Common myeloid progenitor, CD34-positive (primary cell): ENCODE data around the gene SLC15A3. TPM values are rescaled to one million over a fixed set of nuclear protein-coding genes. Genes with fewer than 3 reads are reported as not detected.

Experiments used
- CTCF ChIA-PET: fragments of 350-600 bp; sonication (Branson Sonifier 250); formaldehyde crosslinking; loops from one replicate; lab custom pipeline; 2021; ENCODE audit warnings: antibody characterized with exemption; lab: Charles Lee
- POLR2A ChIA-PET: fragments of 350-600 bp; sonication (Branson Sonifier 250); formaldehyde crosslinking; loops from one replicate; lab custom pipeline; 2021; ENCODE audit warnings: antibody characterized with exemption; lab: Charles Lee
- DNase-seq, 3 donors: peaks; one replicate each; pipeline versions ENCODE4 v3.0.0 to v3.0.0-alpha.2; 2013
- H3K27ac ChIP-seq, 2 experiments: 1 replicate in 1 of 2; 2 replicates in 1 of 2; pipeline ENCODE4 v1.7.0; 2013; ENCODE audit warnings: inconsistent platforms in 2 of 2, low read length in 2 of 2, mild to moderate bottlenecking in 2 of 2, low read depth in 1 of 2, moderate library complexity in 1 of 2; ENCODE audit not compliant: severe bottlenecking in 2 of 2, insufficient read depth in 1 of 2, poor library complexity in 1 of 2
- H3K27me3 ChIP-seq, 5 experiments: replicated peaks in 2 of 5; 1 replicate in 3 of 5; 2 replicates in 2 of 5; pipeline versions ENCODE4 v1.6.1 to v1.7.0; 2013; ENCODE audit warnings: low read length in 4 of 5, mild to moderate bottlenecking in 2 of 5, moderate library complexity in 2 of 5, inconsistent platforms in 1 of 5; ENCODE audit not compliant: insufficient read depth in 5 of 5, control insufficient read depth in 4 of 5
- H3K36me3 ChIP-seq, 4 experiments: 1 replicate in 2 of 4; 2 replicates in 2 of 4; pipeline versions ENCODE4 v1.6.1 to v1.7.0; 2013; ENCODE audit warnings: low read length in 3 of 4, control low read depth in 1 of 4, mild to moderate bottlenecking in 1 of 4; ENCODE audit not compliant: control insufficient read depth in 4 of 4, insufficient read depth in 4 of 4
- H3K4me1 ChIP-seq, 4 experiments: 1 replicate in 3 of 4; 2 replicates in 1 of 4; pipeline versions ENCODE4 v1.6.1 to v1.7.1; 2013; ENCODE audit warnings: low read length in 3 of 4, mild to moderate bottlenecking in 3 of 4, control low read depth in 1 of 4, inconsistent platforms in 1 of 4, moderate library complexity in 1 of 4; ENCODE audit not compliant: control insufficient read depth in 4 of 4, insufficient read depth in 4 of 4; ENCODE audit errors: control extremely low read depth in 1 of 4
- H3K4me3 ChIP-seq, 7 experiments: 1 replicate in 4 of 7; 2 replicates in 3 of 7; pipeline versions ENCODE4 v1.5.1 to v1.7.0; 2013; ENCODE audit warnings: mild to moderate bottlenecking in 7 of 7, low read length in 6 of 7, moderate library complexity in 6 of 7, inconsistent platforms in 2 of 7, low read depth in 2 of 7, control low read depth in 1 of 7; ENCODE audit not compliant: insufficient read depth in 4 of 7, control insufficient read depth in 1 of 7; ENCODE audit errors: extremely low read depth in 1 of 7
- H3K9me3 ChIP-seq, 5 experiments: 1 replicate in 4 of 5; 2 replicates in 1 of 5; pipeline versions ENCODE4 v1.6.1 to v1.7.1; 2013; ENCODE audit warnings: low read length in 4 of 5, mild to moderate bottlenecking in 2 of 5, inconsistent platforms in 1 of 5, low read depth in 1 of 5, moderate library complexity in 1 of 5; ENCODE audit not compliant: control insufficient read depth in 4 of 5, insufficient read depth in 2 of 5; ENCODE audit errors: control extremely low read depth in 1 of 5
- WGBS: methylation state at CpG from one replicate; pipeline ENCODE4 v1.1.5; 2013; ENCODE audit not compliant: insufficient coverage; 5-methylcytosine and 5-hydroxymethylcytosine counted together
- polyA plus RNA-seq: library from polyadenylated mRNA; unstranded; fragments of 120-200 nt; gene quantifications from one replicate; pipeline ENCODE4 v1.2.1, GENCODE V29; 2013

SLC15A3 gene
- polyA plus RNA-seq = 2.0 TPM

- no peaks in the 10 kb centered on the region for H3K36me3 ChIP-seq
- CTCF ChIA-PET = interaction anchor here (1.4 kb wide), 1 partner anchor 11 kb away, joined by 4 read pairs; no protein-coding TSS in a partner anchor
- peak; percentile 66 to 91 (median 89) for DNase-seq
- peak within 1 kb of the TSS; percentile 20 to 82 (median 60) for H3K4me3 ChIP-seq
- peaks cover 6 to 25% (median 19%) of the 10 kb centered on the region in 4 experiments for H3K4me1 ChIP-seq
- no peak within 1 kb of the TSS for H3K27ac ChIP-seq
- peaks cover 0 to 74% (median 26%) of the 10 kb centered on the region in 5 experiments for H3K27me3 ChIP-seq
- no peaks in the 10 kb centered on the region for H3K9me3 ChIP-seq
- under 1% methylated on average over 17 of the region's 23 CpGs for WGBS
- POLR2A ChIA-PET = no interaction called here
These were observed at the start of gene SLC15A3 for GRCh38 chr11:60951904-60952741. Gene SLC15A3 (minus strand): TSS chr11:60952176. CDS start chr11:60951551, 625 bp downstream.

DNA sequence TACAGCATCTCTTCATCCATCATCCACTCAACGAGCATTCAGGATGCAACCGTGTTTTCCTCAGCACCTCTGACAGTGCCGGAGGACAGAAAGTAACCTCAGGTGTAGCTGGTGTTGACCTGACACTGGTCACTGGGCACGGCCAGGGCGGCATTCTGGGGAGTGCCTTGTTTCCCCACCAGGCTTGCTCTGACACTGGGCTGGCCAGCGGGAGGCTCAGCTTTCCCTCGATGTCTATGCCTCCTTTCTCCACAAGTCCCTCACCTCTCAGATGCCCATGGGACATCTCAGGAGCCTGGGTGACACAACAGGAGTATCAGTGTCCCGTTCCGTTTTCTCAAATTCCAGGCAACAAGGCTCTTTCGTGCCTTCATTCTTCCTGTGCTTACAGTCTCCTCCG lies 48.5 kb upstream of the SLC15A3 start:
- ChIA-PET POLR2A (no interaction called here), CTCF (no interaction called here)
- WGBS = 94% methylated on average over 11 of the region's 11 CpGs
- no peaks in the 10 kb centered on the region for H3K36me3 ChIP-seq
- no peak overlapping the region for H3K4me3 ChIP-seq
- H3K4me1 ChIP-seq = peaks cover 0 to 24% (median 15%) of the 10 kb centered on the region in 4 experiments
- H3K9me3 ChIP-seq = no peaks in the 10 kb centered on the region
- no peak for DNase-seq
- H3K27me3 ChIP-seq = no peaks in the 10 kb centered on the region
- no peak overlapping the region for H3K27ac ChIP-seq

GRCh38 chr11:60996381-60997138 lies 44.6 kb upstream of the SLC15A3 start:
- H3K9me3 ChIP-seq = no peaks in the 10 kb centered on the region
- H3K27ac ChIP-seq = no peak overlapping the region
- 98% methylated on average over 13 of the region's 13 CpGs for WGBS
- H3K4me3 ChIP-seq = no peak overlapping the region
- H3K4me1 ChIP-seq = peaks cover 0 to 20% (median 2%) of the 10 kb centered on the region in 4 experiments
- no peaks in the 10 kb centered on the region for H3K36me3 ChIP-seq
- H3K27me3 ChIP-seq = no peaks in the 10 kb centered on the region
- ChIA-PET CTCF (no interaction called here), POLR2A (no interaction called here)
- no peak for DNase-seq

DNA sequence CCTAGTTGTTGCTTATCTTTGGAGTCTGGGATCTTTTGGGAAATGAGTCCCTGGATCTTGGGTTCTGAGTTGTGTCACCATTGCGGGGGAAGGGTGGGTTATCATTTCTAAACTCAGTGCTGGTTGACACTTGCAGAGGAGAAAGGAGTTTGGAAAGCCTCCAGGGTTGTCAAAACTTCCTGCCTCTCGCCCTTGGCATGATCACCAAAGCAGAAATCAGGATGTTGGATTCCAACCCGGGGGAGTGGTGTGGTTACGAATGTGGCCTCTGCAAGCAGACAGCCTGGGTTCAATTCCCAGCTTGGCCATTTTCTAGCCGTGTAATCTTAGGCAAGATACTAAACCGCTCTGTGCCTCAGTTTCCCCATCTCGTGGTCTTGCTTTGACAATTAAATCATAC lies 43.8 kb upstream of the SLC15A3 start:
- Histone ChIP-seq H3K4me3 (no peak overlapping the region), H3K4me1 (peaks cover 0 to 20% (median 2%) of the 10 kb centered on the region in 4 experiments), H3K27ac (no peak overlapping the region), H3K9me3 (no peaks in the 10 kb centered on the region), H3K36me3 (no peaks in the 10 kb centered on the region), H3K27me3 (no peaks in the 10 kb centered on the region)
- ChIA-PET CTCF (no interaction called here), POLR2A (no interaction called here)
- WGBS = 38% methylated on average over 7 of the region's 7 CpGs
- no peak for DNase-seq

GRCh38 chr11:60994541-60995080 lies 42.6 kb upstream of the SLC15A3 start:
- no peak for DNase-seq
- Histone ChIP-seq H3K27ac (no peak overlapping the region), H3K36me3 (no peaks in the 10 kb centered on the region), H3K4me3 (no peak overlapping the region), H3K9me3 (no peaks in the 10 kb centered on the region), H3K27me3 (no peaks in the 10 kb centered on the region), H3K4me1 (peaks cover 0 to 20% (median 2%) of the 10 kb centered on the region in 4 experiments)
- 95% methylated on average over 4 of the region's 7 CpGs for WGBS
- CTCF ChIA-PET = interaction anchor here (1.5 kb wide), 1 partner anchor 26 kb away, joined by 4 read pairs; no protein-coding TSS in a partner anchor
- POLR2A ChIA-PET = no interaction called here

- H3K9me3 ChIP-seq = no peaks in the 10 kb centered on the region
- H3K36me3 ChIP-seq = no peaks in the 10 kb centered on the region
- WGBS = 67% methylated on average over 7 of the region's 7 CpGs
- no peaks in the 10 kb centered on the region for H3K27me3 ChIP-seq
- ChIA-PET CTCF (interaction anchor here (1.7 kb wide), 1 partner anchor 10 kb away, joined by 7 read pairs; no protein-coding TSS in a partner anchor), POLR2A (no interaction called here)
- H3K4me3 ChIP-seq = no peak overlapping the region
- H3K27ac ChIP-seq = no peak overlapping the region
- no peak for DNase-seq
- H3K4me1 ChIP-seq = peaks cover 0 to 20% (median 2%) of the 10 kb centered on the region in 4 experiments
These were observed 41.6 kb upstream of the SLC15A3 start for GRCh38 chr11:60993615-60994014.
